ENCODE results near the gene UFSP2.

UFSP2 gene

DNA sequence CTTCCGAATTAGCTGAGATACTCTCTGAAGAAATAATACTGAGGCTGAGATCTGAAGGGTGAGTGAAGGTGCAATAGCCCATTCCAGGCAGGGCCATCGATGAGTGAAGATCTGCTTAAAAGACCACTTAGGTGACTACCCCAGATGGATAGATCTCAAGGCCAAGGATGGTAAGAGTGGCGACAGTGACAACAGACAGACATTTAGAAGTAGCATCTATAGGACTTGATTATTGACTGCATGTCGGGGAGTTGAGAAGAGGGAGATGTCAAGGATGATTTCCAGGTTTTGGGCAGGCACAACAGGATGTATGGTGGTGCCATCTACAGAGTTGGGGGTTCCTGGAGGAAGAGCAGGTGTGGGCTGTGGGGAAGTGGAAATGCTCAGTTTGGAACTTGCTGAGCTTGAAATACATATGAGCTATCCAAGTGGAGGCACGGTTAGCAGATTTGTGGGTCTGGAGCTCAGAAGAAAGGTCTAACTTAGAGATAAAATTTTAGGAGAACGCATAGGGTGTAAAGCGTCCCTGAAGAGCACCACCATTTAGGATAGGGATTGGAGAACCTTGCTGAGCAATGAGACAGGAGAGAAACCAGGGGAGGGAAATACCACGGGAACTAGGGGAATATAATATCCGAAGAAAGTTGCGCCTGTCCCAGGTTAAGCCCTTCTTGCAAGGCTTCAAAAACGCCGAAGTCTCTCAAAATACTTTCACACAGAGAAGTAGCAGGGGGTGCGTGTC, 688 bp downstream of the UFSP2 start:
- FAIRE-seq, result no peak

DNA sequence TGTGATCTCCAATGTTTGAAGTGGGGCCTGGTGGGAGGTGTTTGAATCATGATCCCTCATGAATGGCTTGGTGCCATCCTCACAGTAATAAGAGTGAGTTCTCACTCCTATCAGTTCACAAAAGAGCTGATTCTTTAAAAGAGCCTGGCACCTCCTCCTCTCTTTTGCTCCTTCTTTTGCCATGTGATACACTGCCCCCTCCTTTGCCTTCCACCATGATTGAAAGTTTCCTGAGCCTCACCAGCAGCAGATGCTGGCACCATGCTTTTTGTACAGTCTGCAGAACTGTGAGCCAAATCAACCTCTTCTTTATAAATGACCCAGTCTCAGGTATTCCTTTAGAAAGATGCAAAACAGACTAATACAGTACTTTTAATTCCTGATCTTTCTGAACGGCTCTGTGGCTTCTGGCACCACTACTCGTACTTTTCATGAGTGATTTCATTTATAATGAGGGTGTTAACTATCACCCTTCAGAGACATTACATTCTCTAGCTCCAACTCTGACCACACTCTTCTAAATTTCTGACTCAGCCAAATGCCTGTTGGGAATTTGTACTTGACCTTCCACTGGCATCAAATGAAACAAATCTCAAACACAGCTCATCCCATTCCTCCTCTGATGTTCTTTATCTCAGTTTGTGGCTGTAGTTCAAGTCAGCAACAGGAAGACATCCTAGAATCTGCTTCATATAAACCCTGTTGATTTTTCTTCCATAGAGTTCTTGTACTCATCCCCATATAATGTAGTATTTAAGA, 4.2 kb downstream of the UFSP2 start:
- no peak for FAIRE-seq

GRCh38 chr4:185416955-185417354, 8.8 kb downstream of the UFSP2 start:
- FAIRE-seq, result no peak

GRCh38 chr4:185412412-185412811, 13.4 kb downstream of the UFSP2 start:
- FAIRE-seq, result no peak

DNA sequence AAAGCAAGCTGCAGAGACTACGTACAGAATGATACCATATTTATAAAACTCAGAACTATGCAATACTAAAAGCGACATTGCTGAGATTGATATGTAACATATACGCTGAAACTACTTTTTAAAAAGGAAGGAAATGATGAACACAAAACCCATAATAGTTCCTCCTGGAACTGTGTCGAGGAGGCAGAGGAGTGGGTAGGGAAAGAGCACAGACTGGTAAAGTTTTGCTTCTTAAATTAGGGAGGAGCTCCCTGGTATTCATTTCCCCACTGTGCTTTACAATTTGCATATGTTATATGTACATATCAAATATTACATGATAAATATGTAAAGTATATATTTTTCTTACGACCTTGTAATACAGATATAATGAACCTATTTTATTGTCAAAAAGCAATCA, 13.9 kb downstream of the UFSP2 start:
- no peak for FAIRE-seq

- no peak for FAIRE-seq
Measured at GRCh38 chr4:185408432-185408831, 17.3 kb downstream of the UFSP2 start.

DNA sequence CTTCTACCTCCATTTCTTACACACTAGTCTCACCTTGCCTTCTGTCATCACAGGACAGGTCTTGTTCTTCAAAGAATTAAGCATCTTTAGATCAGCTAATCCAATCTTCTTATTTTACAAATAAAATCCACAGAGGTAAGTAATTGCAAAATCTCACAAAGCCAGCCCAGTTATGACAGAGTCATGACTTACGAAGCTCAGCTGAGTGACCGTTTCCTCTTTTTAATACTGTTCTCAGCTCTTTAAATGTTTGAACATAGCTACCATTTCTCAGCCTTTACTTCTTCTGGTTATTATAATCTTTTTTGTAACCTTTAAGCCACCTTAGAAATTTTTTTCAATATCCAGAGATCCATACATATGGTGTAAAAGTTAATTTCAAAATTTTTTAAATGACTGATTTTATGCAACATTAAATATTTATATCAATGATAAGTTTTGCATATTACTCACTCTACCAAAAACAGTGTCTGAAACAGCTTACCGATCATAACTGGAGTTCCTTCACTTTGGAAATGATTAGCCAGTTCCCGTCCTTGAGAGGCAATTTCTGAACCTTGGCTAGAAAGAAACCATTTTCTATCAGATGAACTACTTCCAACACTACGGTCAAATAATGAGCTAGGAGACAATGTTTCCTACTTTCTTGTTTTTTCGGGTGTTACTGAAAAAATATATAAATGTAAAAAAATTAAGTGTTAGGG, 20.3 kb downstream of the UFSP2 start:
- no peak for FAIRE-seq

DNA sequence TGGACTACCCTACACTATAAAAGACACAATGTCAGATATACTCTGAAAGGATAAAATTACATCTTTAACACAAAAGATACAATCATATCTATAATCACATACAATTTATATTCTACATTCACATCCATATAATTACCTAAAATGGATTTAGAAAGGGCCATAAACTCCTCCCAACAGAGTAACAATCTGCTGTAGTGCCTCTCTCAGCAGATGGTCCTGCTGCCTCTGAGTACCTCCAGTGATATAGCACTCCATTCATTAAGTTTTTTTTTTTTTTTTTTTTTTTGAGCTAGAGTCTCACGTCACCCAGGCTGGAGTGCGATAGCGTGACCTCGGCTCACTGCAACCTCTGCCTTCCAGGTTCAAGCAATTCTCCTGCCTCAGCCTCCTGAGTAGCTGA, 21.7 kb downstream of the UFSP2 start:
- FAIRE-seq, result no peak

DNA sequence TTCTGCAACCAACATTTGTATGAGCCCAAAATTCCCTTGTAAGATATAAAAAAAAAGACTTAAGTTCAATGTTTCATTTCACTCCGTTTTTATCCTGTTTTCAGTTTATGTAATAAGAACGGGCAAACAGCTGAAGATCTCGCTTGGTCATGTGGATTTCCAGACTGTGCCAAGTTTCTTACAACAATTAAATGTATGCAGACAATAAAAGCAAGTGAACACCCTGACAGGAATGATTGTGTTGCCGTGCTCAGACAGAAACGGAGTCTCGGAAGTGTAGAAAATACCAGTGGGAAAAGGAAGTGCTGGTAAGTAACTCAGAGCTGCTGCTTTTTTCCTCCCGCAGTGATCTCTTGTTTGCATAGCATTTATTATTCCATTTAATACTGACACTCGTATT, 26.3 kb downstream of the UFSP2 start:
- no peak for FAIRE-seq

- no peak for FAIRE-seq
Measured at GRCh38 chr4:185398618-185399017, 27.1 kb downstream of the UFSP2 start.

GRCh38 chr4:185396724-185397385, 28.9 kb downstream of the UFSP2 start, which contains the start of gene ANKRD37:
ANKRD37 (plus strand) TSS chr4:185396841; CDS start chr4:185396924, 83 bp downstream.
- no peak for FAIRE-seq

- FAIRE-seq, result peak; percentile 37
Measured at GRCh38 chr4:185395956-185396723, 29.6 kb downstream of the UFSP2 start.

DNA sequence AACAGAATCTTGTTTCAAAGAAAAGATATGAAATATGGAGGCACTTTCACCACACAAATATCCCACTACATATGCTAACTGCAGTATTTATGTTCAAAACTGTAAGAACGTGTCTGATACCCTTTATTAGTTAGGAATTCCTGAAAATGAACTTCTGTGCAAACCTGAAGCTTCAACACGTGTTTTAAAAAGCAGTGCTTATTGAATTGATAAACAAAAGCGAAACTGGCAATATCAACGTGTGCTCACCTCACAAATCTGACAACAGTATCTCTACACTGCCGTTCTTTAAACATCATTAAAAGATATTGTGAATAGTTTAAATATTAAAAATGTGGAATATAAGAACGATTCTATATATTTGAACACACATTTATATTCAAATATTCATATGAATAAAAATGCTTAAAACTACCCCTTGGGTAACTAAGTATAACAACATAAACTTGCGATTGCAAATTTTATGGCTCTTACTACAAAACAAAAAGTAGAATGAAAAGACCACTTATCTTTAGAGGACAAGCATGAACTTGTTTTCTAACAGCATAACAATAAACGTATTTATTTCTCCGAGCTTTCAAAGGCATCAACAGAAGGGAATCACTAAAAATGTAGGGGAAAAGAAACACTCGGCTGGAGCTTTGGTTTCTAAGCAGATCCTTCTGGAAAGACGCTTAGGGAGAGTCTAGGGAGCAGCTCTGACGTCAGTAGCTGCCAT, 30.4 kb downstream of the UFSP2 start, which contains the start of gene LRP2BP:
LRP2BP (minus strand) TSS at position 687 of the 718 bp plus-strand sequence. CDS start 17,738 bp downstream, outside the sequence.
- peak; percentile 73 for FAIRE-seq

GRCh38 chr4:185394568-185395237, 31.1 kb downstream of the UFSP2 start:
- FAIRE-seq, result no peak

- FAIRE-seq, result no peak
Measured at GRCh38 chr4:185392156-185392555, 33.6 kb downstream of the UFSP2 start.

DNA sequence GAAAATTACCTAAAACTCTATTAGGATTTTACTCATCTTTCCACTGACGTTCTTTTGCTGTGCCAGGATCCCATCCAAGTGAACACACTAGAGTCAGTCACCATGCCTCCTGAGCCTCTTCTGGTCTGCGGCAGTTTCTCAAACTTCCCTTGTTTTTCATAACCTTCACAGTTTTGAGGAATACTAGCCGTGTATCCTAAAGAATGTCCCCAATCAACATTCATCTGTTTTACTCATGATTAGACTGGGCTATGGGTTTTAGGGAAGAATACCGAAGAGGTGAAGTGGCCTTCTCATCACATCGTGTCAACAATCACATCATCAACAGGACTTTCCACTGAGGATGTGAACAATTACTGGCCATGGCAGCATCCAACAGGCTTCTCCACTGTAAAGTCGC, 34.8 kb downstream of the UFSP2 start:
- FAIRE-seq, result no peak

GRCh38 chr4:185387957-185388356, 37.8 kb downstream of the UFSP2 start:
- FAIRE-seq, result no peak

GRCh38 chr4:185384930-185385331, 40.8 kb downstream of the UFSP2 start:
- no peak for FAIRE-seq

DNA sequence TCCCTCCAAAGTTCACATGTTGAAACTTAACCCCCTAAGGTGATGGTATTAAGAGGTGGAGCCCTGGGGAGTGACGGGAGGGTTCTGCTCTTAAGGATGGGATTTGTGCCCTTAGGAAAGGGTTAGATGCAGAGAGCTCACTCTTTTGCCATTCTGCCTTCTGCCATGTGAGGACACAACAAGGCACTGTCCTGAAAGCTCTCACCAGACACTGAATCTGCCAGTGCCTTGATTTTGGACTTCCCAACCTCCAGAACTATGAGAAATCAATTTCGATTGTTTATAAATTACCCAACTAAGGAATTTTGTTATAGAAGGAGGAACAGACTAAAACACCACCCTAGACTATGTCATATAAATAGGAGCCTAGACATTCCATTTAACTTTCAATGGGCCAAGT, 41.7 kb downstream of the UFSP2 start:
- FAIRE-seq, result no peak

GRCh38 chr4:185383451-185383850, 42.3 kb downstream of the UFSP2 start:
- no peak for FAIRE-seq

GRCh38 chr4:185382754-185383153, 43.0 kb downstream of the UFSP2 start:
- no peak for FAIRE-seq

Measured in G401.6 (cell line).